SJCRH30 (cell line): Measurements from ENCODE around the gene PRRG4. TPM values are rescaled to one million over a fixed set of nuclear protein-coding genes. Genes with fewer than 3 reads are reported as not detected.
A peak's percentile ranks its signal among the peaks of the same experiment; 100 is the strongest.
"Not testable (repeated sequence)": the region's sequence is repeated elsewhere in the genome, so short reads cannot be mapped to it uniquely, and the experiment has no call there.

Experiments used
- DNase-seq, 2 experiments: peaks; one replicate each; pipeline ENCODE4 v3.0.0-alpha.2; 2015 to 2020
- H3K27ac ChIP-seq: fragments of 250-450 bp; sonication (Bioruptor Pico); 2 replicates; pipeline ENCODE4 v1.5.1; 2020; ENCODE audit warnings: mild to moderate bottlenecking, moderate library complexity
- H3K27me3 ChIP-seq: fragments of 250-450 bp; sonication (Bioruptor Pico); 2 replicates; pipeline ENCODE4 v1.5.1; 2020; ENCODE audit warnings: mild to moderate bottlenecking, moderate library complexity
- H3K36me3 ChIP-seq: fragments of 250-450 bp; sonication (Bioruptor Pico); 2 replicates; pipeline ENCODE4 v1.5.1; 2020; ENCODE audit warnings: mild to moderate bottlenecking, moderate library complexity
- H3K4me1 ChIP-seq: fragments of 250-450 bp; sonication (Bioruptor Pico); 2 replicates; pipeline ENCODE4 v1.5.1; 2020; ENCODE audit warnings: mild to moderate bottlenecking, moderate library complexity
- H3K4me3 ChIP-seq: fragments of 250-450 bp; sonication (Bioruptor Pico); 2 replicates; pipeline ENCODE4 v1.5.1; 2020; ENCODE audit warnings: mild to moderate bottlenecking, moderate library complexity
- H3K9me3 ChIP-seq: fragments of 250-450 bp; sonication (Bioruptor Pico); replicated peaks from 2 replicates; pipeline ENCODE4 v1.5.1; 2020; ENCODE audit warnings: mild to moderate bottlenecking, moderate library complexity
- total RNA-seq: library from RNA; depleted of rRNA; stranded (reverse); fragments of >200 nt; shearing (Covaris generic); gene quantifications from 2 replicates; pipeline ENCODE4 v1.2.3, GENCODE V29; 2014; rRNA removed

PRRG4 gene
- total RNA-seq = not detected in 2 replicates

DNA sequence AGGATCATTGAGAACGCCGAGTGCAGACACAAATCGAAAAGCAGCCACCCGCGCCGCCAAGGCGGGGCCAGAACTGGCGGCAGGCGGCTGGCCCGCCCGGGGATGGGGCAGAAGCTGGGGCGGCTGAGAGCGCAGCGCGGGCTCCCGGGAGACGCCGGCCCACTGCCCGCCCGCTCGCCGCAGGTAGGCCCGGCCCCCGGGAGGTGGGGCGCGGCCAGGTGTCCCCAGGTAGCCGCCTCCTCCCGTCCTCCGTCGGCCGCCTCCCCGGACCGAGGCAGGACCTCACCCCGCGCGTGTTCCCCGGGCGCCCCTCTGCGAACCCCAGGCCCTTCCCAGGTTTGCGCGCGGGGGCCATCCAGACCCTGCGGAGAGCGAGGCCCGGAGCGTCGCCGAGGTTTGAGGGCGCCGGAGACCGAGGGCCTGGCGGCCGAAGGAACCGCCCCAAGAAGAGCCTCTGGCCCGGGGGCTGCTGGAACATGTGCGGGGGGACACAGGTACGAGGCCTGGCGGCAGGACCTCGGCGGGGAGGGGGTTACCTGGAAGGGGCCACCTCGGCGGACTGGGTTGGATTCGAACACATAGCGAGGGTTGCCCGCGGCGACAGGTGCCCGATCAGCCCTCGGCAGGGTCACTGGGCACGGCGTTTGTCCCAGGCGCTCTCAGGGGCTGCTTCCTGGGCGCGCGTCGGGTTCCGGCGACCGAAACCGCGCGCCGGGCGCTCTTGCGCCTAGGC lies at the start of gene PRRG4:
PRRG4 (plus strand) TSS at position 248 of the 733 bp plus-strand sequence. CDS start 603 bp downstream, outside the sequence.
- H3K4me3 ChIP-seq = no peak within 1 kb of the TSS
- H3K36me3 ChIP-seq = no peaks in the 10 kb centered on the region
- H3K27ac ChIP-seq = no peak within 1 kb of the TSS
- no peaks in the 10 kb centered on the region for H3K27me3 ChIP-seq
- DNase-seq = no peak
- no peaks in the 10 kb centered on the region for H3K4me1 ChIP-seq
- H3K9me3 ChIP-seq = no peaks in the 10 kb centered on the region

DNA sequence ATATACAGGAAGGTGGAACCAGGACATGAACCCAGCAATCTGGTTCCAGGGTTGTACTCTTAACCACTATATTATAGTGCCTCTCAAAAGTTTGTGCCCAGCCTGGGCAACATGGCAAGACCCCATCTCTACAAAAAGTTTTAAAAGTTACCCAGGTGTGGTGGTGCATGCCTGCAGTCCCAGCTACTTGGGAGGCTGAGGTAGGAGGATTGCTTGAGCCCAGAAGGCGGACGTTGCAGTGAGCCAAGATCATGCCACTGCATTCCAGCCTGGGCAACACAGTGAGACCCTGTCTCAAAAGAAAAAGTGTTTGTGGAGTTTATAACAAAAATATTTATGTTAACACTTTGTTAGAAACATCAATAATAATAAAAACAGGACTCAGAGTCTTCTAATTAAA lies 48.9 kb upstream of the PRRG4 start:
- not testable (repeated sequence) for H3K36me3 ChIP-seq, H3K27ac ChIP-seq, H3K9me3 ChIP-seq, H3K27me3 ChIP-seq, H3K4me1 ChIP-seq, DNase-seq, H3K4me3 ChIP-seq

DNA sequence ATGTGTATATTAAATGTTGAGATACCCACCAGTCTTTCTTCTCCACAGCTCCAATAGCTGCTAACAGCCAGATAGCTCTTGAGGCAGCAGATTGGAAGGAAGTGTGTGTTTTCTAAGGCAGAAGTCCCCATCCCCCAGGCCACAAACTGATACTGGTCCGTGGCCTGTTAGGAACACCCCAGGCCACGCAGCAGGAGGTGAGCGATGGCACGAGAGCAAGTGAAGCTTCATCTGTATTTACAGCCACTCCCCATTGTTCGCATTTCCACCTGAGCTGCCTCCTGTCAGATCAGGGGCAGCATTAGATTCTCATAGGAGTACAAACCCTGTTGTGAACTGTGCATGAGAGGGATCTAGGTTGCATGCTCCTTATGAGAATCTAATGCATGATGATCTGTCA lies 48.0 kb upstream of the PRRG4 start:
- H3K27me3 ChIP-seq = no peaks in the 10 kb centered on the region
- no peaks in the 10 kb centered on the region for H3K36me3 ChIP-seq
- no peak for DNase-seq
- H3K4me1 ChIP-seq = no peaks in the 10 kb centered on the region
- no peak overlapping the region for H3K27ac ChIP-seq
- H3K4me3 ChIP-seq = no peak overlapping the region
- H3K9me3 ChIP-seq = no peaks in the 10 kb centered on the region; the same call in 1 of the 2 replicates

DNA sequence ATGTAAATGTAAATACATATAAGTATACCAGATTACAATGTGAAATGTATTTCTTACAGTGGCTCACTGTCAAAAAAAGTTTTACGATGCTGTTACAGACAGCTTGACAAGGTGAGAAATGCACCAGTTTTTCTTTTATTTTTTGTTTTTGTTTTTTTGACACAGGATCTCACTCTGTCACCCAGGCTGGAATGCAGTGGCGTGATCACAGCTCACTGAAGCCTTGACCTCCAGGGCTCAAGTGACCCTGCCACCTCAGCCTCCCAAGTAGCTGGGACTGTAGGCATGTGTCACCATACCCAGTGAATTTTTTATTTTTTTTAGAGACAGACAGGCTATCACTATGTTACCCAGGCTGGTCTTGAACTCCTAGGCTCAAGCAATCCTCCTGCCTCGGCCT lies 44.5 kb upstream of the PRRG4 start:
- Histone ChIP-seq H3K27ac (no peak overlapping the region), H3K27me3 (no peaks in the 10 kb centered on the region), H3K4me3 (no peak overlapping the region), H3K36me3 (no peaks in the 10 kb centered on the region), H3K4me1 (no peaks in the 10 kb centered on the region), H3K9me3 (no peaks in the 10 kb centered on the region; the same call in 1 of the 2 replicates)
- DNase-seq = no peak

DNA sequence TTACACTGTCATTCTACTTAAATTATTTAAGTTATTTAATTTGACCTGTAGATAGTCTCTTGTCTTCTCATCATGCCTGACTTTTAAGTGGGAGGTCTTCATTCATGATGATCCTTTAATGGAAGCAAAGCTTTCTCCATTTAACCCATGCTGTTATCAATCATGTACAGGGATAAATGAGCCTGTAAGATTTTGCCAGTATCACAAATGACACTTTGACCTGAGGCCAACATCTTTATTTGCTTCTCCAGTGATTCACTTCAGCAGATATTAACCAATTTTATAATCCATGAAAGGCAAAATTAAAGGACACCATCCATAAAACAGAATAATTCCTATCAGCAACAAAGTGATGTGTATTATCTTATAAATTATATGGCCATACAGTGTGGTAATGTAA lies 42.9 kb upstream of the PRRG4 start:
- no peaks in the 10 kb centered on the region for H3K36me3 ChIP-seq
- no peak overlapping the region for H3K4me3 ChIP-seq
- no peaks in the 10 kb centered on the region for H3K4me1 ChIP-seq
- H3K9me3 ChIP-seq = no peaks in the 10 kb centered on the region; the same call in 1 of the 2 replicates
- no peak overlapping the region for H3K27ac ChIP-seq
- no peaks in the 10 kb centered on the region for H3K27me3 ChIP-seq
- no peak for DNase-seq

DNA sequence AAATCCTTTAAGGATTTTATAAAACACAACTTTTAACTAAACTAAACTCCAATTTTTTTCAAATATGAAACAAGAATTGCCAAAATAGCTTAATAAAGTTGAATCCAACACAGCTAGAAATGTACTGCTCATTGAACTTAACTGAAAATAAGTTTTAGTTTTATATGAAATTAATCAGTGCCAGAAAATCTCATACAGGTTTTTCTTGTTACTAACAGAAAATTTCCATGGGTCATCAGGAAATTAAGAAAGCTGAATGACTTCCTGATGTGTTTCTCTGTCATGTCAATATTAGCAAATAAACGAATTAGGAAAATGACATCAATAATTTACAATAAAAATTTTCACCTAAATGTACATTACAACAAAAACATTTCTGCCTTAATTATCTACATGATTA lies 38.8 kb upstream of the PRRG4 start:
- Histone ChIP-seq H3K4me1 (no peaks in the 10 kb centered on the region), H3K9me3 (no peaks in the 10 kb centered on the region; the same call in 1 of the 2 replicates), H3K36me3 (no peaks in the 10 kb centered on the region), H3K27ac (no peak overlapping the region), H3K4me3 (no peak overlapping the region), H3K27me3 (no peaks in the 10 kb centered on the region)
- DNase-seq = no peak

DNA sequence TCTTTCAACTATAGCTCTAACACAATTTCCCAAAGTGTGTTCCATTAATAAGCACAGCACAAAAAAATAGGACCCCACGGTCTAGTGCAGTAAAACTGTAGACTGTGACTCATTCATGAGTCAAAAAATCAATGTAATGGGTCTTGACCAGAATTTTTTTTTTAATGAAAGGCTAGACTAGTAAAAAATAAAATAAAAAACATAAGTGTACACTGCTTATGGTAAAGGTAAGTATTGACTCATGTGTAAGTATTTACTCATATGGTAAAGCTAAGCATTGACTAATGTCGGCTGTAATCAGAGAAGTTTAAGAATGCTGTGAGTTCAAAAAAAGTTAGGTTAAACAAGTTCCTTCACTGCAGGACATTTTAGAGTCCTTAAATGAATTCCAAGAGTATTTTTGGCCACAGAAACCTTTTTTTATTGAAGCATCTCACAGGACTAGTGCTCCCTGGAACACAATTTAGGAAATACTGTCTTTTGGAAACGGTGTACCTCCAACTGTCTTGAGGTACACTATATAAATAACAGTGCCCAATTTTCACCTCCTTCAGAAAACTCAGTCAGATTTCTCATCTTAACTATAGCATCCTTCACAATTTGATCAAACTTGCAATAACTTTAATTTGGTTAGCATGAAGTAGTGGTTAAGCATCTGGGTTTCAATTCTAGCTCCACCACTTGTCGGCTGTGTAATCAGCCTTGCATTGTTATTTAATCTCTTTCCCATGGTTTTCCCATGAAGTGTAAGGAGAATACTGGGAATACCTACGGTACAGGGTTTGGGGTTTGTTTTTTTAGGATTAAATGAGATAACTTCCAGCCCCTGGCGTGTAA lies 37.4 kb upstream of the PRRG4 start:
- DNase-seq = no peak
- Histone ChIP-seq H3K27me3 (peaks cover 1% of the 10 kb centered on the region; the same call in 1 of the 2 replicates), H3K27ac (no peak overlapping the region), H3K4me1 (no peaks in the 10 kb centered on the region), H3K9me3 (no peaks in the 10 kb centered on the region), H3K4me3 (no peak overlapping the region), H3K36me3 (no peaks in the 10 kb centered on the region)

DNA sequence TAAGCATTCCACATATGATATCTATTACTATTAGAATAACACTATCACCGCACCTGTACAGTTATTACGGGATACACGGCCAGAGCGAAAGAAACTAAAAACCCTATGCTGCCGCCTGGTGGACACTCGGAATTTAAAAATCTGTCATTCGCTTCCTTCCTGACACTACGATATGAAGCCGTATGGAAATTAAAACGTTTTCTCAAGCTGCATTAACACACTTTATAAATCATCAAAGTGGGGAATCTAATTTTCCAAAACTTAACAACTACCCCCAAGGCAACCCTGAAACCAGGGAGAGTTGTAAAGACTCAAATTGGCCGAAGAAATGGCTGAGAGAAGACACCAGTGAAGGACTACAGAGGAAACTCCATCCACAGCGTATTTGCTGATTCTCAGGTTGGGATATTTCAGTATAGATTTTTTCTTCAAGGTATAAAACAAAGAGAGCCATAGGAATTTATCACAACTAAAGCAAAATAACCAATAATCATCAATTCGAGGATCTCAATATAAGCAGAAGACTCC lies 36.7 kb upstream of the PRRG4 start:
- Histone ChIP-seq H3K27ac (no peak overlapping the region), H3K36me3 (no peaks in the 10 kb centered on the region), H3K4me3 (no peak overlapping the region), H3K4me1 (no peaks in the 10 kb centered on the region), H3K9me3 (no peaks in the 10 kb centered on the region), H3K27me3 (peaks cover 3% of the 10 kb centered on the region; the same call in 1 of the 2 replicates)
- peak; percentile 10 to 67 for DNase-seq

DNA sequence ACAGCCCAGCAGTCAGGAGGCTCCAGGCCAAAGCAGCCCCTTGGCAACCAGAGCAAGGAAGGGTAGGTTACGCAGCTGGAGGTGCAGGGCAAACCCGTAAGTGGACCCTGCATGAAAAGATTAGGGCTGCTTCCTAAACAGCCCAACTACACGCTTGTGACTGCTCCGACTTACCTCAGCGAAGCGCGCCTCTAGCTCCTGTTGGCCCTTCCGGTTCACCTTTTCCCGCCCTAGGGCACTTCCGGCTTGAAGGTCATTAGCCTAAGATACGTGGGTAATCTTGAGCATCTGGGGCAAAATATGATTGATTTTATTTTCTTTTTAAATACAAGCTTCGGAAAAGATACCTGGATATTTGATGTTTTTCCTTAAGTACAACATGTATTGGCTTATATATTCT lies 35.3 kb upstream of the PRRG4 start, which contains the start of gene CCDC73:
CCDC73 (minus strand) TSS at position 224 of the 400 bp plus-strand sequence. CDS start 34,419 bp downstream, outside the sequence.
- H3K4me1 ChIP-seq = no peaks in the 10 kb centered on the region
- no peak within 1 kb of the TSS for H3K4me3 ChIP-seq
- H3K27me3 ChIP-seq = peaks cover 3% of the 10 kb centered on the region; the same call in 1 of the 2 replicates

DNA sequence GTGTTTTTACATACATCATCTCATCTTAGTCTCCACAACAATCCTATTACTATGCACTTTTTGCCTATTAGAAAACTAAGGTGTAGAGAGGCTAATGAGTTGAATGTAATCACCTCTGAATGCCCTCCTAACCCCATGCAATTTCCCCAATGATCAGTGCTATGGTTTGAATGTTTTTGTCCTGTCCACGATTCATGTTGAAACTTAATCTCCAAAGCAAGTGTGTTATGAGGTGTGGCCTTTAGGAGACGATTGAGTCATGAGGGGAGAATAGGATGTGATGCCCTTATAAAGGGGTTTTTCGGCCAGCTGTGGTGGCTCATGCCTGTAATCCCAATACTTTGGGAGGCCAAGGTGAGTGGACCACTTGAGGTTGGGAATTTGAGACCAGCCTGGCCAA lies 33.3 kb upstream of the PRRG4 start:
- H3K4me3 ChIP-seq = no peak overlapping the region
- no peaks in the 10 kb centered on the region for H3K9me3 ChIP-seq
- H3K27me3 ChIP-seq = peaks cover 3% of the 10 kb centered on the region; the same call in 1 of the 2 replicates
- H3K36me3 ChIP-seq = no peaks in the 10 kb centered on the region
- no peaks in the 10 kb centered on the region for H3K4me1 ChIP-seq
- no peak overlapping the region for H3K27ac ChIP-seq
- DNase-seq = peak in 1 of 2 experiments; percentile 3

More for the DNA sequence above, 35.3 kb upstream of the PRRG4 start, which contains the start of gene CCDC73:
- no peak for DNase-seq
- H3K9me3 ChIP-seq = no peaks in the 10 kb centered on the region
- no peak within 1 kb of the TSS for H3K27ac ChIP-seq
- no peaks in the 10 kb centered on the region for H3K36me3 ChIP-seq

DNA sequence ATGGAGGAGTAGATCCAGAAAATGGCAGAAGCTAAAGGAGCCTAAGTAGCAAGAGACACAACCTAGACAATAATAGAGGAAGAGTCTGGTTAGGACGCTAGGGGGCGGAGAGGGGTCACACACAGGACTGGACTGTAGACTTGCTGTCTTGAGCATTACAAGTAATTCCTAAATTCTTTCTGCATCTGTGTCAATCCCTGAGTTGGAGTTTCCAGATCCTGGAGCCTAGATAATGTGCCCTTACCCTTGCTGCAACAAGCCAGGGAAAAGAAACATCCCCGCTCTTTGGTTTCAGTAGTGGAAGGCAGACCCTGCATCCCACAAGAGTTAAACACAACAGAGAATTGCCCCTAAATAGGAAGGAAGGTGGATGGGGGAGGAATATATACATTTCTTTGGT lies 20.4 kb upstream of the PRRG4 start:
- Histone ChIP-seq H3K36me3 (no peaks in the 10 kb centered on the region), H3K4me1 (no peaks in the 10 kb centered on the region), H3K4me3 (no peak overlapping the region), H3K27ac (no peak overlapping the region), H3K9me3 (no peaks in the 10 kb centered on the region), H3K27me3 (no peaks in the 10 kb centered on the region; the same call in 1 of the 2 replicates)
- DNase-seq = peak; percentile 73 to 84

DNA sequence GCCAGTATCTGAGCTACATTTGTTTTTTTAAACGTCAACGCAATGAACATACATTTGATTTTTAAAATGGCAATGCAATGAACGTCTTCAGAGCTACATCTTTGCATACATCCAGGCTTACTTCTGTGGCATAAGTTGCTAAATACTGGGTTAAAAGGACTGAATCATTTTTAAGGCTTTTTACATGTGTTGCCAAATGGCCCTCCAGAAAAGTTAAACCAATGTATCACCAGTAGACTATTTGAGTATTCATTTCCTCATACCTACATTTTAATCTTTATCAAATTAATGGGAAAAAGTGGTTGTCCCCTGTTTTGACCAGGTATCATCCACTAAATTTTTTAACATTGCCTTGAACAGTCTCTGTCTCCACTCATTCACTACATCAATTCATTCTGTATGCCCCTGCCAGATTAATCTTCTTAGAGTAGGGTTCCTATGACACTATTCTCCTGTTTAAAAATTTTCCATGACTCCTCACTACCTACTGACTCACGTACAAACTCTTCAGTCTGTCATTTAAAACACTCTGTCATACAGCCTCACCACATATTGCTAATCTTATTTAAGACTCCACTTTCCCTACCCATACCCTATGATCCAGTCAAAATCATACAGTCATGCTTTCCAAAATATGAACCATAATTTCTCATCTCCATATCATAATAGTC lies 12.4 kb upstream of the PRRG4 start:
- Histone ChIP-seq H3K27ac (no peak overlapping the region), H3K4me3 (no peak overlapping the region), H3K9me3 (no peaks in the 10 kb centered on the region), H3K27me3 (no peaks in the 10 kb centered on the region; the same call in 1 of the 2 replicates), H3K36me3 (no peaks in the 10 kb centered on the region), H3K4me1 (0 out of 2 replicates have a peak, but pooled peaks cover 5% of the 10 kb centered on the region)
- DNase-seq = no peak

DNA sequence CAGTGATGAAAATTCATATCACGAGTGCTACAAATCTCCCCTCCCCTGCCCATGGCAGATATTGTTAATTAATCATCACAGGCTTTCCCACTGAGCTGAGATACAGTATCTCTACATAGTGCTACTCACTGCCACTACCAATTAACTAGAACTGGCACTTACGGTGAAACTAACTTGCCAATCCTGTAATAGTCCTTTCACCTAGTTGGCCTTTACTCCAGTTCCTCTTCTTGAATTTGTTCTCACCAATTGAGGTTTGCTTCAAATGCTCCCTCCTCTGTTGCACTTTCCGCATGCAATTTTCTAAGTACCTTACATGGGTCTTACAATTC lies 11.9 kb upstream of the PRRG4 start:
- no peak for DNase-seq

DNA sequence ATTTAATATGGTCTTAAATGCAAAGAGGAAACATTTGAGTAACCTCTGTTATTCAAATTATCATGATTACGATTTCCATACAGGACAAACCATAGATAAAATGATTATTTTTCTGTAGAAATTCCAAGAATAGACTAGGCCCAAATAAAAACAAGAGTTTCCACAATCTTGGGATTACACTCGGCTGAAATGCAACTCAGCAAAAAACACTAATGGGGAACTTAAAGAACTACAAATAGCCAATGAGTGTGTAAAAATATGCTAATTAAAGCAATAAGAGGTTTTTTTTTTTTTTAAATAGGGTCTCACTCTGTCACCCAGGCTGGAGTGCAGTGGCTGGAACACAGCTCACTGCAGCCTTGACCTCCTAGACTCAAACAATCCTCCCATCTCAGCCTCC lies 10.5 kb upstream of the PRRG4 start:
- Histone ChIP-seq H3K27ac (no peak overlapping the region), H3K27me3 (no peaks in the 10 kb centered on the region), H3K4me3 (no peak overlapping the region), H3K9me3 (no peaks in the 10 kb centered on the region), H3K4me1 (0 out of 2 replicates have a peak, but pooled peaks cover 5% of the 10 kb centered on the region), H3K36me3 (no peaks in the 10 kb centered on the region)
- DNase-seq = no peak

More for the DNA sequence above, 11.9 kb upstream of the PRRG4 start:
- Histone ChIP-seq H3K27ac (no peak overlapping the region), H3K36me3 (no peaks in the 10 kb centered on the region), H3K4me1 (0 out of 2 replicates have a peak, but pooled peaks cover 5% of the 10 kb centered on the region), H3K4me3 (no peak overlapping the region), H3K9me3 (no peaks in the 10 kb centered on the region), H3K27me3 (no peaks in the 10 kb centered on the region; the same call in 1 of the 2 replicates)
